OCI-LY7 (cell line): Measurements from ENCODE around the gene CSTB. TPM values are rescaled to one million over a fixed set of nuclear protein-coding genes. Genes with fewer than 3 reads are reported as not detected.

Source experiments
- BruUV-seq: library from RNA; stranded (reverse); fragments of 400-500 nt; replicated peaks from 2 replicates; lab custom pipeline; 2021; lab: Mats Ljungman, UMichigan
- CTCF ChIA-PET: fragments of 300-600 bp; sonication (Branson Sonifier 250); formaldehyde crosslinking; loops from one replicate; lab custom pipeline; 2022; ENCODE audit warnings: antibody characterized with exemption; ENCODE audit not compliant: unreplicated experiment; lab: Charles Lee
- POLR2A ChIA-PET: fragments of 300-600 bp; sonication (Branson Sonifier 250); formaldehyde crosslinking; loops from one replicate; lab custom pipeline; 2022; ENCODE audit warnings: antibody characterized with exemption; lab: Charles Lee
- DNase-seq: peaks from one replicate; pipeline ENCODE4 v3.0.0-alpha.2; 2015; ENCODE audit warnings: low spot score
- H2AFZ ChIP-seq: fragments of 200-600 bp; sonication (generic), shearing (Covaris generic); 2 replicates; pipeline ENCODE4 v1.6.1; 2014; ENCODE audit warnings: mild to moderate bottlenecking, antibody characterized with exemption, low read length, moderate library complexity
- H3K27ac ChIP-seq: fragments of 200-600 bp; sonication (generic); 2 replicates; pipeline ENCODE4 v1.5.1; 2014; ENCODE audit warnings: mixed run types, low read depth, mild to moderate bottlenecking, moderate library complexity, low read length, inconsistent platforms; ENCODE audit not compliant: poor library complexity, severe bottlenecking
- H3K36me3 ChIP-seq: fragments of 200-600 bp; sonication (generic); 2 replicates; pipeline ENCODE4 v1.6.1; 2014; ENCODE audit warnings: mild to moderate bottlenecking, antibody characterized with exemption, low read length, moderate library complexity, mixed read lengths; ENCODE audit not compliant: insufficient read depth
- H3K4me1 ChIP-seq: fragments of 200-600 bp; sonication (generic); 2 replicates; pipeline ENCODE4 v1.5.1; 2014; ENCODE audit warnings: mild to moderate bottlenecking, low read length; ENCODE audit not compliant: insufficient read depth, poor library complexity, severe bottlenecking
- H3K4me2 ChIP-seq: fragments of 200-600 bp; sonication (generic); 2 replicates; pipeline ENCODE4 v1.6.1; 2014; ENCODE audit warnings: mild to moderate bottlenecking, low read length
- H3K4me3 ChIP-seq: fragments of 200-600 bp; sonication (generic); 2 replicates; pipeline ENCODE4 v1.5.1; 2014; ENCODE audit warnings: mild to moderate bottlenecking, low read depth, low read length; ENCODE audit not compliant: poor library complexity, severe bottlenecking
- H3K79me2 ChIP-seq: fragments of 200-600 bp; sonication (generic); 2 replicates; pipeline ENCODE4 v1.6.1; 2016; ENCODE audit warnings: low read depth, mild to moderate bottlenecking, low read length, moderate library complexity, mixed read lengths; ENCODE audit not compliant: insufficient read depth
- H3K9me2 ChIP-seq: fragments of 200-600 bp; sonication (generic); 2 replicates; pipeline ENCODE4 v1.6.1; 2016; ENCODE audit warnings: mild to moderate bottlenecking, low read length, mixed read lengths; ENCODE audit not compliant: insufficient read depth
- H3K9me3 ChIP-seq: fragments of 200-600 bp; sonication (generic); 2 replicates; pipeline ENCODE4 v1.6.1; 2014; ENCODE audit warnings: mild to moderate bottlenecking, mixed run types, low read length, mixed read lengths
- H4K20me1 ChIP-seq: fragments of 200-600 bp; sonication (generic); 2 replicates; pipeline ENCODE4 v1.6.1; 2014; ENCODE audit warnings: mild to moderate bottlenecking, antibody characterized with exemption, low read length, moderate library complexity, mixed read lengths; ENCODE audit not compliant: insufficient read depth
- CTCF ChIP-seq: fragments of 200-600 bp; sonication (generic); conservative IDR thresholded peaks from 2 replicates; pipeline ENCODE4 v1.5.1; 2014; ENCODE audit warnings: mild to moderate bottlenecking, antibody characterized with exemption, low read length, moderate library complexity, mixed read lengths
- EZH2phosphoT487 ChIP-seq: fragments of 200-600 bp; sonication (generic); IDR thresholded peaks from 2 replicates; pipeline ENCODE4 v1.6.1; 2018; ENCODE audit warnings: low read depth, borderline replicate concordance, mild to moderate bottlenecking, mixed run types, antibody characterized with exemption, low read length, moderate library complexity, mixed read lengths
- intact Hi-C: fragments of 100-400 bp; cut with micrococcal nuclease; formaldehyde crosslinking; loops from one replicate; pipeline ENCODE4 v1.10.0; 2022; ENCODE audit not compliant: unreplicated experiment
- total RNA-seq, 2 experiments: library from RNA; depleted of rRNA in 1 of 2; stranded (reverse); fragments of >200 nt in 1 of 2; shearing (Covaris generic) in 1 of 2; gene quantifications; 2 replicates each; pipeline ENCODE4 v1.2.3, GENCODE V29; 2014 to 2022

CSTB gene
- total RNA-seq, 2 experiments from 2014 or later: 15.6 to 33.3 TPM

GRCh38 chr21:43818685-43819084, 42.6 kb upstream of the CSTB start:
- peak overlapping the region; percentile 35 for H3K4me3 ChIP-seq
- no peaks in the 10 kb centered on the region for H3K9me2 ChIP-seq
- intact Hi-C loops: no loop called here
- peak overlapping the region; percentile 39 for H3K27ac ChIP-seq
- CTCF ChIA-PET: interaction anchor here (0.8 kb wide), 1 partner anchor 18 kb away, joined by 3 read pairs; no protein-coding TSS in a partner anchor
- no peaks in the 10 kb centered on the region for H3K79me2 ChIP-seq
- H2AFZ ChIP-seq: peak overlapping the region; percentile 36; the same call in 1 of the 2 replicates
- BruUV-seq: no TSS peak
- H3K4me2 ChIP-seq: peak overlapping the region; percentile 62
- DNase-seq: peak; percentile 39
- no peaks in the 10 kb centered on the region for H4K20me1 ChIP-seq
- TF ChIP-seq CTCF (no peak), EZH2phosphoT487 (no peak)
- H3K36me3 ChIP-seq: no peaks in the 10 kb centered on the region
- H3K9me3 ChIP-seq: no peaks in the 10 kb centered on the region
- peaks cover 31% of the 10 kb centered on the region for H3K4me1 ChIP-seq
- POLR2A ChIA-PET: interaction anchor here (0.7 to 1.8 kb wide), 4 partner anchors 18 to 74 kb away, joined by 3 to 6 read pairs (median 4); no protein-coding TSS in a partner anchor

GRCh38 chr21:43817157-43818086, 41.3 kb upstream of the CSTB start:
- Histone ChIP-seq H3K4me3 (no peak overlapping the region), H3K9me2 (no peaks in the 10 kb centered on the region), H3K27ac (no peak overlapping the region), H3K4me2 (peak overlapping the region; percentile 62), H4K20me1 (no peaks in the 10 kb centered on the region), H3K4me1 (peaks cover 32% of the 10 kb centered on the region), H2AFZ (no peak overlapping the region), H3K36me3 (no peaks in the 10 kb centered on the region), H3K9me3 (no peaks in the 10 kb centered on the region), H3K79me2 (no peaks in the 10 kb centered on the region)
- DNase-seq: no peak
- ChIA-PET POLR2A (interaction anchor here (0.5 to 1.8 kb wide), 7 partner anchors 9 to 202 kb away, joined by 3 to 6 read pairs (median 4); no protein-coding TSS in a partner anchor), CTCF (interaction anchor here (0.7 to 1.0 kb wide), 2 partner anchors 13 to 118 kb away, joined by 3 to 4 read pairs; no protein-coding TSS in a partner anchor)
- intact Hi-C loops: no loop called here
- TF ChIP-seq EZH2phosphoT487 (no peak), CTCF (no peak)
- BruUV-seq: no TSS peak
